B cell (primary cell): ENCODE results near the gene FXYD2.

Experiments
- EZH2 ChIP-seq: IDR thresholded peaks from 2 replicates; pipeline ENCODE4 v1.6.1; 2012; ENCODE audit warnings: borderline replicate concordance, low read depth, mild to moderate bottlenecking, moderate library complexity, low read length; ENCODE audit not compliant: insufficient read depth, poor library complexity, severe bottlenecking
- TF ChIP-seq, protein P1 (sequence below): fragments of 200-600 bp; IDR thresholded peaks from one replicate; pipeline ENCODE4 v1.8.0; 2022; ENCODE audit warnings: antibody characterized with exemption, mild to moderate bottlenecking

GRCh38 chr11:117840881-117841550, 16.5 kb upstream of the FXYD2 start:
- TF ChIP-seq EZH2: no peak
- TF ChIP-seq, protein P1, sequence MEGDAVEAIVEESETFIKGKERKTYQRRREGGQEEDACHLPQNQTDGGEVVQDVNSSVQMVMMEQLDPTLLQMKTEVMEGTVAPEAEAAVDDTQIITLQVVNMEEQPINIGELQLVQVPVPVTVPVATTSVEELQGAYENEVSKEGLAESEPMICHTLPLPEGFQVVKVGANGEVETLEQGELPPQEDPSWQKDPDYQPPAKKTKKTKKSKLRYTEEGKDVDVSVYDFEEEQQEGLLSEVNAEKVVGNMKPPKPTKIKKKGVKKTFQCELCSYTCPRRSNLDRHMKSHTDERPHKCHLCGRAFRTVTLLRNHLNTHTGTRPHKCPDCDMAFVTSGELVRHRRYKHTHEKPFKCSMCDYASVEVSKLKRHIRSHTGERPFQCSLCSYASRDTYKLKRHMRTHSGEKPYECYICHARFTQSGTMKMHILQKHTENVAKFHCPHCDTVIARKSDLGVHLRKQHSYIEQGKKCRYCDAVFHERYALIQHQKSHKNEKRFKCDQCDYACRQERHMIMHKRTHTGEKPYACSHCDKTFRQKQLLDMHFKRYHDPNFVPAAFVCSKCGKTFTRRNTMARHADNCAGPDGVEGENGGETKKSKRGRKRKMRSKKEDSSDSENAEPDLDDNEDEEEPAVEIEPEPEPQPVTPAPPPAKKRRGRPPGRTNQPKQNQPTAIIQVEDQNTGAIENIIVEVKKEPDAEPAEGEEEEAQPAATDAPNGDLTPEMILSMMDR: no peak
